Activated CD8-positive, alpha-beta memory T cell treated with anti-CD3 and anti-CD28 coated beads for 4 hours (primary cell): ENCODE results near the gene ITPK1.

Experiments
- DNase-seq, 2 donors: peaks; one replicate each; pipeline ENCODE4 v3.0.0-alpha.2; 2020; ENCODE audit warnings: low read depth in 2 of 2

ITPK1 gene

GRCh38 chr14:93105362-93105761 lies 10.4 kb downstream of the ITPK1 start:
- DNase-seq, result no peak

GRCh38 chr14:93104961-93105360 lies 10.8 kb downstream of the ITPK1 start:
- no peak for DNase-seq

GRCh38 chr14:93103392-93104080 lies 12.2 kb downstream of the ITPK1 start:
- DNase-seq, result peak; percentile 35 to 52

GRCh38 chr14:93102141-93102540 lies 13.6 kb downstream of the ITPK1 start:
- no peak for DNase-seq

- DNase-seq, result no peak
Measured at GRCh38 chr14:93101181-93101580, 14.5 kb downstream of the ITPK1 start.

- DNase-seq, result no peak
Measured at GRCh38 chr14:93100570-93100969, 15.2 kb downstream of the ITPK1 start.

GRCh38 chr14:93100100-93100499 lies 15.6 kb downstream of the ITPK1 start:
- DNase-seq, result no peak

- DNase-seq, result no peak
Measured at GRCh38 chr14:93099643-93100042, 16.1 kb downstream of the ITPK1 start.

GRCh38 chr14:93099196-93099595 lies 16.5 kb downstream of the ITPK1 start:
- no peak for DNase-seq

GRCh38 chr14:93096691-93097322 lies 18.9 kb downstream of the ITPK1 start:
- DNase-seq, result no peak

GRCh38 chr14:93095742-93096510 lies 19.8 kb downstream of the ITPK1 start:
- no peak for DNase-seq

GRCh38 chr14:93094121-93094918 lies 21.4 kb downstream of the ITPK1 start:
- no peak for DNase-seq

- no peak for DNase-seq
Measured at GRCh38 chr14:93092606-93093556, 22.8 kb downstream of the ITPK1 start.

- no peak for DNase-seq
Measured at GRCh38 chr14:93091666-93092065, 24.1 kb downstream of the ITPK1 start.

GRCh38 chr14:93090826-93091555 lies 24.7 kb downstream of the ITPK1 start:
- no peak for DNase-seq

GRCh38 chr14:93089521-93090269 lies 26.0 kb downstream of the ITPK1 start:
- no peak for DNase-seq

GRCh38 chr14:93086441-93087055 lies 29.2 kb downstream of the ITPK1 start:
- DNase-seq, result no peak

GRCh38 chr14:93085911-93086310 lies 29.8 kb downstream of the ITPK1 start:
- DNase-seq, result no peak
